Measurements from ENCODE around the gene GRAMD2A. TPM values are rescaled to one million over a fixed set of nuclear protein-coding genes. Genes with fewer than 3 reads are reported as not detected.

Gene GRAMD2A
- total and polyA plus RNA-seq, 2 experiments from 2014 or later: 0.70 to 2.8 TPM

DNA sequence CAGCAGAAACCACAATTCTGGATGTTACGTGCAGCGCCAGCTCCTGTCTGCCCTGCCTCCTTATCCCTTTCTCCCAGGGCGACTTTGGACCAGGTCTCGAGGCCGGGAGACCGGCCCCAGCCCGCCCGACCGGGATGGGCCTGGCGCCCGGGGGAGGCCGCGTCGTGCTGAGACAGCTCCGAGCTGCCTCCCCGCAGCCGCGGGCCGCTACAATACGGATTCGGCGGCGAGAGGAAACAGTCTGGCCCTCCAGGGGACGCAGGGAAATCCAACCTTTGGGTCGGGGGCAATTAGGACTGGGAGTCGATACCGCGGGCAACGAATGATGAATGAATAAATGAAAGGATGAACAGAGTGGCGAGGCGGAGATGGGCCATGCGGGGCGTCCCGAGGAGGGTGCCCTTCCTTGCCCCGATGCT lies 537 bp downstream of the GRAMD2A start (continued):
- TF ChIP-seq, protein P1, sequence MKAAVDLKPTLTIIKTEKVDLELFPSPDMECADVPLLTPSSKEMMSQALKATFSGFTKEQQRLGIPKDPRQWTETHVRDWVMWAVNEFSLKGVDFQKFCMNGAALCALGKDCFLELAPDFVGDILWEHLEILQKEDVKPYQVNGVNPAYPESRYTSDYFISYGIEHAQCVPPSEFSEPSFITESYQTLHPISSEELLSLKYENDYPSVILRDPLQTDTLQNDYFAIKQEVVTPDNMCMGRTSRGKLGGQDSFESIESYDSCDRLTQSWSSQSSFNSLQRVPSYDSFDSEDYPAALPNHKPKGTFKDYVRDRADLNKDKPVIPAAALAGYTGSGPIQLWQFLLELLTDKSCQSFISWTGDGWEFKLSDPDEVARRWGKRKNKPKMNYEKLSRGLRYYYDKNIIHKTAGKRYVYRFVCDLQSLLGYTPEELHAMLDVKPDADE (IDR thresholded peaks at IDR 0.05): no peak
- TF ChIP-seq STAT1 (IDR thresholded peaks at IDR 0.05; ENCODE audit: unreplicated experiment) (no peak), ZNF331 (CRISPR knock-in tag; IDR thresholded peaks at IDR 0.05; ENCODE audit: low read depth) (no peak), ZNF114 (CRISPR knock-in tag; IDR thresholded peaks at IDR 0.05) (no peak), JUNB (IDR thresholded peaks at IDR 0.05; ENCODE audit: unreplicated experiment) (no peak), NANOG (IDR thresholded peaks at IDR 0.05; ENCODE audit: borderline replicate concordance) (no peak), EZH2phosphoT487 (IDR thresholded peaks at IDR 0.05; ENCODE audit: unreplicated experiment) (no peak), CREB1 (CRISPR knock-in tag; IDR thresholded peaks at IDR 0.05; ENCODE audit: low read depth) (no peak), EZH2 (IDR thresholded peaks at IDR 0.05; ENCODE audit: low read depth, unreplicated experiment) (no peak), POLR2AphosphoS5 (IDR thresholded peaks at IDR 0.05; ENCODE audit: low read depth) (no peak)
- TF ChIP-seq, protein P2, sequence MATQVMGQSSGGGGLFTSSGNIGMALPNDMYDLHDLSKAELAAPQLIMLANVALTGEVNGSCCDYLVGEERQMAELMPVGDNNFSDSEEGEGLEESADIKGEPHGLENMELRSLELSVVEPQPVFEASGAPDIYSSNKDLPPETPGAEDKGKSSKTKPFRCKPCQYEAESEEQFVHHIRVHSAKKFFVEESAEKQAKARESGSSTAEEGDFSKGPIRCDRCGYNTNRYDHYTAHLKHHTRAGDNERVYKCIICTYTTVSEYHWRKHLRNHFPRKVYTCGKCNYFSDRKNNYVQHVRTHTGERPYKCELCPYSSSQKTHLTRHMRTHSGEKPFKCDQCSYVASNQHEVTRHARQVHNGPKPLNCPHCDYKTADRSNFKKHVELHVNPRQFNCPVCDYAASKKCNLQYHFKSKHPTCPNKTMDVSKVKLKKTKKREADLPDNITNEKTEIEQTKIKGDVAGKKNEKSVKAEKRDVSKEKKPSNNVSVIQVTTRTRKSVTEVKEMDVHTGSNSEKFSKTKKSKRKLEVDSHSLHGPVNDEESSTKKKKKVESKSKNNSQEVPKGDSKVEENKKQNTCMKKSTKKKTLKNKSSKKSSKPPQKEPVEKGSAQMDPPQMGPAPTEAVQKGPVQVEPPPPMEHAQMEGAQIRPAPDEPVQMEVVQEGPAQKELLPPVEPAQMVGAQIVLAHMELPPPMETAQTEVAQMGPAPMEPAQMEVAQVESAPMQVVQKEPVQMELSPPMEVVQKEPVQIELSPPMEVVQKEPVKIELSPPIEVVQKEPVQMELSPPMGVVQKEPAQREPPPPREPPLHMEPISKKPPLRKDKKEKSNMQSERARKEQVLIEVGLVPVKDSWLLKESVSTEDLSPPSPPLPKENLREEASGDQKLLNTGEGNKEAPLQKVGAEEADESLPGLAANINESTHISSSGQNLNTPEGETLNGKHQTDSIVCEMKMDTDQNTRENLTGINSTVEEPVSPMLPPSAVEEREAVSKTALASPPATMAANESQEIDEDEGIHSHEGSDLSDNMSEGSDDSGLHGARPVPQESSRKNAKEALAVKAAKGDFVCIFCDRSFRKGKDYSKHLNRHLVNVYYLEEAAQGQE (IDR thresholded peaks at IDR 0.05; ENCODE audit: unreplicated experiment): no peak

DNA sequence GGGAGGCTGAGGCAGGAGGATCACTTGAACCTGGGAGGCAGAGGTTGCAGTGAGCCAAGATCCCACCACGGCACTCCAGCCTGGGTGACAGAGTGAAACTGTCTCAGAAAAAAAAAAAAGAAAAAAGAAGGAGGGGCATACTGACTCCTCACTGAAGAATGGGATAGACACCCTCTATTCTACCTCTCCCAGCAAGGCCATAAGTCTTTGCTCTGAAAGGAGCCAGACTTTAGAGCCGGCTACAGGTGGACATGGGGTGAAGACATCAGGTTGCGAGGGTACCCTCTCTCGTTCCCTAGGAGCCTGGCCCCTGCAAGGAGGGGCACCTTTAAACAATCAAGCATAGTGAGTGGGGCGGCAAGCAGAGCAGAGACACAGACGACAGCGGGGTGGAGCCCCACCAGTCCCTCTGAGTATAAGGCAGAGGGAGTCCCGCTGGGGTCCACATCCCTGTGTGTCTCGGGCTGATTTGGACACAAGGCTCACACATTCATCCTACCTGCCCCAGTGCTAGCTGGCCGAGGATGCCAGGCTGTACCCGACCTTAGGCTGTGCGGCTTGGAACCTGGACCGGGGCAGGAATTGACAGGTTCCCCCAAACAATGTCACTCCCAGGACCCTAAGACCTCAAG lies 1.1 kb downstream of the GRAMD2A start:
- H3K27me3 ChIP-seq (ENCODE audit: insufficient read depth): peaks cover 21% of the 10 kb centered on the region
- Mint-ChIP-seq H3K4me1 (peaks cover 25% of the 10 kb centered on the region), H3K27ac (no peak overlapping the region), H3K27me3 (ENCODE audit: insufficient read depth, low read depth, poor library complexity) (peaks cover 48% of the 10 kb centered on the region), H3K36me3 (ENCODE audit: low read depth) (peaks cover 36% of the 10 kb centered on the region), H3K9me3 (peaks cover 3% of the 10 kb centered on the region; the same call in 1 of the 3 replicates), H3K4me3 (peak overlapping the region; percentile 85)
- peak overlapping the region; percentile 96 for H2AFZ ChIP-seq
- H3K4me2 ChIP-seq: peak overlapping the region; percentile 95
- H3K27ac ChIP-seq (ENCODE audit: low read depth): no peak overlapping the region
- DNase-seq (ENCODE audit: low spot score) (no peak), ATAC-seq (peak; percentile 1)
- TF ChIP-seq POLR2AphosphoS5 (IDR thresholded peaks at IDR 0.05; ENCODE audit: low read depth) (no peak), JUNB (IDR thresholded peaks at IDR 0.05; ENCODE audit: unreplicated experiment) (no peak), EZH2 (IDR thresholded peaks at IDR 0.05; ENCODE audit: low read depth, unreplicated experiment) (no peak), CREB1 (CRISPR knock-in tag; IDR thresholded peaks at IDR 0.05; ENCODE audit: low read depth) (no peak), STAT1 (IDR thresholded peaks at IDR 0.05; ENCODE audit: unreplicated experiment) (no peak), ZNF331 (CRISPR knock-in tag; IDR thresholded peaks at IDR 0.05; ENCODE audit: low read depth) (no peak)
- TF ChIP-seq, protein P3, sequence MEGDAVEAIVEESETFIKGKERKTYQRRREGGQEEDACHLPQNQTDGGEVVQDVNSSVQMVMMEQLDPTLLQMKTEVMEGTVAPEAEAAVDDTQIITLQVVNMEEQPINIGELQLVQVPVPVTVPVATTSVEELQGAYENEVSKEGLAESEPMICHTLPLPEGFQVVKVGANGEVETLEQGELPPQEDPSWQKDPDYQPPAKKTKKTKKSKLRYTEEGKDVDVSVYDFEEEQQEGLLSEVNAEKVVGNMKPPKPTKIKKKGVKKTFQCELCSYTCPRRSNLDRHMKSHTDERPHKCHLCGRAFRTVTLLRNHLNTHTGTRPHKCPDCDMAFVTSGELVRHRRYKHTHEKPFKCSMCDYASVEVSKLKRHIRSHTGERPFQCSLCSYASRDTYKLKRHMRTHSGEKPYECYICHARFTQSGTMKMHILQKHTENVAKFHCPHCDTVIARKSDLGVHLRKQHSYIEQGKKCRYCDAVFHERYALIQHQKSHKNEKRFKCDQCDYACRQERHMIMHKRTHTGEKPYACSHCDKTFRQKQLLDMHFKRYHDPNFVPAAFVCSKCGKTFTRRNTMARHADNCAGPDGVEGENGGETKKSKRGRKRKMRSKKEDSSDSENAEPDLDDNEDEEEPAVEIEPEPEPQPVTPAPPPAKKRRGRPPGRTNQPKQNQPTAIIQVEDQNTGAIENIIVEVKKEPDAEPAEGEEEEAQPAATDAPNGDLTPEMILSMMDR (conservative IDR thresholded peaks at IDR 0.05; ENCODE audit: low read depth in 2 of 2): no peak
- peaks cover 46% of the 10 kb centered on the region for H3F3A ChIP-seq (replicated peaks; ENCODE audit: low read depth)
- no peaks in the 10 kb centered on the region for H3K79me2 ChIP-seq (replicated peaks; ENCODE audit: insufficient read depth)
- peaks cover 15% of the 10 kb centered on the region; the same call in 1 of the 2 replicates for H3K4me1 ChIP-seq (ENCODE audit: insufficient read depth)
- H3K36me3 ChIP-seq (ENCODE audit: insufficient read depth): peaks cover 15% of the 10 kb centered on the region
- peaks cover 25% of the 10 kb centered on the region for H4K20me1 ChIP-seq (replicated peaks; ENCODE audit: insufficient read depth)
- peak overlapping the region; percentile 78 for H3K4me3 ChIP-seq
- no peaks in the 10 kb centered on the region for H3K9me2 ChIP-seq (ENCODE audit: insufficient read depth)

All from GM23338 (cell line).